ENCODE measurements around the gene BCAS2.

The BCAS2 gene

GRCh38 chr1:114581335-114582287 lies at the start of gene BCAS2:
TSS of gene BCAS2 (minus strand) at chr1:114581615. CDS start at chr1:114581591, 24 bp downstream.
- H3K4me3 ChIP-seq (ENCODE audit: low read length), result peak within 1 kb of the TSS; percentile 91
- TF ChIP-seq ZNF274 (IDR thresholded peaks at IDR 0.05; ENCODE audit: low read depth, low read length), result no peak

GRCh38 chr1:114627107-114627506 lies 45.7 kb upstream of the BCAS2 start:
- H3K4me3 ChIP-seq (ENCODE audit: low read length), result no peak overlapping the region
- no peak for TF ChIP-seq ZNF274 (IDR thresholded peaks at IDR 0.05; ENCODE audit: low read depth, low read length)

DNA sequence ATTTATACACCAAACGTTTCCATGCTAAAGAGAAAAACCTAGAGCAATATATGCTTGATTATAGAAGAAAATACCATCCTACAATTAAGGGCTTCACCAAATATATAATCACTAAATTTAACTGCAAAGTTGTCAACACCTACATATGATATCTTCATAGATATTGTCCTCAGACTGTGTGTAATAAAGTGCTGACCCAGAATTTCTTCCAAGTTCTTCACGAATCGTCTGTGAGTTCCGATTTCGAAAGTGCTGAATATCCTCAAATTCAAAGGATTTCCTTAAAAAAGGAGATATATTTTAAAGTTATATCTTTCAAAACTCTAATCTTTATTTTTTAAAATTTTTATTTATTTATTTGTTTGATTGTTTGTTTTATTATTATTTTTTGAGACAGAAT lies 41.9 kb upstream of the BCAS2 start:
- no peak overlapping the region for H3K4me3 ChIP-seq (ENCODE audit: low read length)
- no peak for TF ChIP-seq ZNF274 (IDR thresholded peaks at IDR 0.05; ENCODE audit: low read depth, low read length)

DNA sequence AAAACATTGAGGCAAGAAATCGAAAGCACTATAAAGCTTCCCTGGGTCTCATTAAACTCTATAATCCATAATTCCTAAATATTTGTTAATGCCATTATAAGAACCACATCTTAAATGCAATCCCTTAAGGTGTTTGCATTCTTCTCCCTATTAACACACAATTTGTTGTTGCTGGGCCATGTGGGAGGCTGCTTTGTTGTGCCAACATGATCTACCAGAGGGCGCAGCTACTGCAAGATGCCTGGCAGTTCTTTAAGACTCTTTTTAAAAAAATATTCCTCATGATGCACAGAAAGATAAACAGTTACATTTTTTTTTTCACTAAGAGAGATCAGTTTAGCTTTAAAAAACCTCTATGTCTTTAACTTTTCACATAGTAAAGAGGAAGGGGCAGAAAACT lies 39.0 kb upstream of the BCAS2 start:
- no peak overlapping the region for H3K4me3 ChIP-seq (ENCODE audit: low read length)
- no peak for TF ChIP-seq ZNF274 (IDR thresholded peaks at IDR 0.05; ENCODE audit: low read depth, low read length)

GRCh38 chr1:114618606-114619005 lies 37.2 kb upstream of the BCAS2 start:
- H3K4me3 ChIP-seq (ENCODE audit: low read length), result no peak overlapping the region
- no peak for TF ChIP-seq ZNF274 (IDR thresholded peaks at IDR 0.05; ENCODE audit: low read depth, low read length)

GRCh38 chr1:114610546-114611245 lies 29.3 kb upstream of the BCAS2 start:
- TF ChIP-seq ZNF274 (IDR thresholded peaks at IDR 0.05; ENCODE audit: low read depth, low read length), result no peak
- no peak overlapping the region for H3K4me3 ChIP-seq (ENCODE audit: low read length)

DNA sequence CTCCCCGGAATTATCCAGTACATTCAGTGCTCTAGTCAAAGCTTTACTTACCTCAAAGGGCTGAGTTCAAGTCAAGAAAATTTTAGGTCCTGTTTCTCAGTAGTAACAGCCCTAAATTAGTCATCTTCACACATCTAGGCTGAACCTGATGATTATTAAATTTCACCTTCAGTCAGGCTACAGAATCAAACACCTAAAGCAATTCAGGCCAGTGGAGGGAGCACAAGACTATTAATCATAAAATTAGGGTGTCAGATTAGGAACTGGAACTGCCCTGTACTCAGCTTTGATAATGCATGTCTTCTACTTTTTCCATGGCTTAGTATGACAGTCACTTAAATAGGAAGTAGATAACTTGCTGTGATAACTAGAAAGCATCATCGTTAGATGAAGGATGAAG lies 28.4 kb upstream of the BCAS2 start:
- TF ChIP-seq ZNF274 (IDR thresholded peaks at IDR 0.05; ENCODE audit: low read depth, low read length), result no peak
- no peak overlapping the region for H3K4me3 ChIP-seq (ENCODE audit: low read length)

DNA sequence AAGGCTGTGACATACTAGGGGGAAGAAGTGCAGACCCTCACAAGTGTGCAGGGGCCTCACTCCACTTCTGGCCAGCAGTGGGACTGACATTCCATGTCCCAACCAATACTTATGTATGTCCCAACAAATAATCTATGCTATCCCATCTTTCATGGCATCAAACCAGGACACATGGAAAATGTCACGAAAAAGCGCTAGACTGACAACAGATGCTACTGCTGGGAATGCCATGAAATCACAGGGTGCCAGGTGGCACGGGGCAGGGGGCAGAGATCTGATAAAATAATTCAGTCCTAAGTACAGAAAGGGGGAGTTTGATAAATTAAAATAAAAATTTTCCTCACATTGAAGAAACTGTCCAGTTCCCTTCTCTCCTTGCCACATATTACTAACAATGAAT lies 27.6 kb upstream of the BCAS2 start:
- H3K4me3 ChIP-seq (ENCODE audit: low read length), result no peak overlapping the region

GRCh38 chr1:114607223-114607622 lies 25.8 kb upstream of the BCAS2 start:
- no peak for TF ChIP-seq ZNF274 (IDR thresholded peaks at IDR 0.05; ENCODE audit: low read depth, low read length)
- H3K4me3 ChIP-seq (ENCODE audit: low read length), result no peak overlapping the region

More for the DNA sequence above, 27.6 kb upstream of the BCAS2 start:
- no peak for TF ChIP-seq ZNF274 (IDR thresholded peaks at IDR 0.05; ENCODE audit: low read depth, low read length)

GRCh38 chr1:114597949-114598348 lies 16.5 kb upstream of the BCAS2 start:
- H3K4me3 ChIP-seq (ENCODE audit: low read length), result no peak overlapping the region
- no peak for TF ChIP-seq ZNF274 (IDR thresholded peaks at IDR 0.05; ENCODE audit: low read depth, low read length)

GRCh38 chr1:114595602-114596001 lies 14.2 kb upstream of the BCAS2 start:
- no peak for TF ChIP-seq ZNF274 (IDR thresholded peaks at IDR 0.05; ENCODE audit: low read depth, low read length)
- no peak overlapping the region for H3K4me3 ChIP-seq (ENCODE audit: low read length)

DNA sequence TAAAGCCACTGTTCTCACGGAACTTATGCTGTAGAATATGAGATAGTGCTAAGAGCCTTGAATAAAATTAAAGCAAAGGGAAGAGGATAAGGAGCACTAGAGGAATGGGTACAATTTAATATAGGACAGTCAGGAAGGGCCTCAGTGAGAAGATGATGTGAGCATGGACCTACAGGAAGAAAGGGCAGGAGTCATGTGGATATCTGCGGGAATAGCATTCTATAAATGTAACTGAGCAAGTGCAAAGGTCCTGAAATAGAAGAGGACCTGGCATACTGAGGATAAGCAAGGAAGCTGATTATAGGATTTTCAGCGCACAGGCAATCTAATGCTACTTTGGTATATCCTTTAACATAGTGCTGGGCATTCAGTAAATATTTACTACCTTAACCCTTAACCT lies 12.6 kb upstream of the BCAS2 start:
- no peak overlapping the region for H3K4me3 ChIP-seq (ENCODE audit: low read length)
- TF ChIP-seq ZNF274 (IDR thresholded peaks at IDR 0.05; ENCODE audit: low read depth, low read length), result no peak

- no peak for TF ChIP-seq ZNF274 (IDR thresholded peaks at IDR 0.05; ENCODE audit: low read depth, low read length)
- H3K4me3 ChIP-seq (ENCODE audit: low read length), result no peak overlapping the region
Measured at GRCh38 chr1:114589122-114589521, 7.7 kb upstream of the BCAS2 start.

DNA sequence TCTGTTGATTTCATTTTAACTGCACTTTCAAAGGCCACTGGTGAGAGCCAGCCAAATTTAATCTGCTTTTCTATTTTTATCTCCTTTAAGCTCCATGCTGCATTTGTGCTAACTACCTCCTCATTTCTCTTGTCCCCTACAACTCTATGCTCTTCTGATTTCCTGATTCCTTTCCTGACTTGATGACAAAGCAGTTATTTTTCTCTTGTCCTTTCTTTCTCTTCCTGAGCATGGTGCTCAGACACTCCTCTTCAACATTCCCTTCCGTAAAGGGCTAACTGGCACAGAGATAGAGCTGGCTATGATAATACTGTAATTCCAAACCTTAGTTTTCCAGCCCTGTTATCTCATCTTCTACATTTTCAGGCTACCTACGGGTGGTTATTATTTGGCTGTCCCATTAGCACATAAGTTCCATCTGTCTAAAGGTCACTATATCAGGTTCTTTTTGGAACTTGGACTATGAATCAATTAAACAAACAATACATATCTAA lies 6.8 kb upstream of the BCAS2 start:
- no peak for TF ChIP-seq ZNF274 (IDR thresholded peaks at IDR 0.05; ENCODE audit: low read depth, low read length)

More for the DNA sequence above, 6.8 kb upstream of the BCAS2 start:
- H3K4me3 ChIP-seq (ENCODE audit: low read length), result no peak overlapping the region
